NCI-H1436 (cell line): ENCODE data around the gene CDK14.

Experiments used
- DNase-seq: peaks from one replicate; lab custom pipeline; 2025; lab: John Stamatoyannopoulos, UW

Gene CDK14

DNA sequence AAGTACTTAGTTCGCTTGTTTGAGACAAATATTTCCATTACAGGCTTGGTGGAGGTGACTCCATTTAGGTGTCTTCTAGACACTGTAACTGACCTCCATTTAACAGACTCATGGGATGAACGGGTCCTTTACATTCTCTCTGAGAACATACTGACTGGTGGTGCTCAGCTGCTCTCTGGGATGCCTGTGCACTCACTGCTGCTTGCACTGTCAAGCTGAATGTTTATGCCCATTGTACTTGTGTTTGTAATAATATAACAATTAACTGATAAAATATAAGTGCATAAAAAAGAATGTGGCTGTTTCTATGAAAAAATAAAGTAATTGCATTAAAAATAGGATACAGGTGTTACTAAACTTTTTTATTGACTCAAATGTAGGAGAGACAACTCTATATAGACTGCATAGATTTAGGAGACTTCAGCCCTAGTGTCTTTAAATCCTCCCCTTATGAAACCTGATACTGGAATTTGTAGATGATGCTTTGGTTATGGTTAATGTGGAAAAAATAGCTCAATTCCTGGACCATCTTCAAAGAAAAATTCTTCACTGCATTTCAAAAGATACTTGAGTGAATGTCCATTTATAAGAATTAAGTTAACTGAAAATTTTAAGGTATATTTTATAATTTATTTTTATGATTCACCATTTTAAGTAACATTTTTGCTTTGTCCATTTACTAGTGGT is 85.4 kb downstream of the CDK14 start:
- no peak for DNase-seq

DNA sequence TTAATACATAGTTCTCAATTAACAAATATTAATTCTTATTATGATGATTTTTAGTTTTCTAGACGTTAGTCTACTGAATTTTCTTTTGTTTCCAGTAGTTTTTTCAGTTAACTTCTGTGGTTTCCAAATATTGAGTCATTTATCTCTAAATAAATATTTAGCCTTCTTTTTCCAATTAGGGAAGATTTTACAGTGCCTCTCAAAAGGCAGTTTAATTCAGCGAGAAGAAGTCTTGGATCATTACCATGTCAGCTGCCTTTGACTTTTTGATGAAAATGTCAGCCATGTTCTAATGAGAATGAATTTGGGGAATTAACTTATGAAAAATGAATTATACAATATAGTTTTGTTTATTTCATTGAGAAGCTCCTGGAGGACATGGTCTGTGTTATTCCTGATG is 90.0 kb downstream of the CDK14 start:
- DNase-seq = no peak

DNA sequence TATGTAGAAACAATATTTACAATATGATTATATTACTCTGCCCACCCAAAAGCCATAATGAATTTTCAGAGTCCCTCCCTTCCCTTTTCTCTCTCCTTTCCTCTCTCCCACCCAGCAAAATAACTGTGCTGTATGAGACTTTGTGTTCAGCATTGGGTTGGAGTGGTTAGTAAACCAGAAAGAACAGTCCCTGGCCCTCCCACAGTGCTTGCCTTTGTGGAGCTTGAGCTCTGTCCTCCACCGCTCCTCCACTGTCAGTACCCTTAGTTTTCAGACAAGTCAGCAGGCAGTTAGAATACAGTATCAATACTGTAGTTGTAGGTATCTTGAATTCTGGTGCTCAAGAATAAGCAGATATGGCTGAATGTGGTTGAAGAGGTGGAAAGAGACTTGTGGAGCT is 92.7 kb downstream of the CDK14 start:
- no peak for DNase-seq

DNA sequence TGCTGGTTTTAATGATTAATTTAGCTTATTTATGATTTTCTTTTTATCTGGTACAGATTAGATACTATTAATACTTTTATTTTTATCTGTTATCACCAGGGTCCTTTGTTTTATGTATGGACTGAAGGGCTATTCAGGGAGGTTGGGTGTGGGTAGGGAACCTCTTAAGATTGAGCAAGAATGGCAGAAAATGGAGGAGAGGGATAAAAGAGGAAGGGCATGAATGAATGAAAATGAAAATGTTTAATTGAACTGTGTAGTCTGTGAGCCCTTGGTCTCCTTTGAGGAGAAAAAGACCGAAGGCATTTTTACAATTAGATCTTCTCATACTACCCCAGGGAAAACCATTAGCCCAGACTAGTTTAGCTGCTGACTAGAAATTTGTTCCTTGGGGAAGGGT is 93.1 kb downstream of the CDK14 start:
- no peak for DNase-seq

DNA sequence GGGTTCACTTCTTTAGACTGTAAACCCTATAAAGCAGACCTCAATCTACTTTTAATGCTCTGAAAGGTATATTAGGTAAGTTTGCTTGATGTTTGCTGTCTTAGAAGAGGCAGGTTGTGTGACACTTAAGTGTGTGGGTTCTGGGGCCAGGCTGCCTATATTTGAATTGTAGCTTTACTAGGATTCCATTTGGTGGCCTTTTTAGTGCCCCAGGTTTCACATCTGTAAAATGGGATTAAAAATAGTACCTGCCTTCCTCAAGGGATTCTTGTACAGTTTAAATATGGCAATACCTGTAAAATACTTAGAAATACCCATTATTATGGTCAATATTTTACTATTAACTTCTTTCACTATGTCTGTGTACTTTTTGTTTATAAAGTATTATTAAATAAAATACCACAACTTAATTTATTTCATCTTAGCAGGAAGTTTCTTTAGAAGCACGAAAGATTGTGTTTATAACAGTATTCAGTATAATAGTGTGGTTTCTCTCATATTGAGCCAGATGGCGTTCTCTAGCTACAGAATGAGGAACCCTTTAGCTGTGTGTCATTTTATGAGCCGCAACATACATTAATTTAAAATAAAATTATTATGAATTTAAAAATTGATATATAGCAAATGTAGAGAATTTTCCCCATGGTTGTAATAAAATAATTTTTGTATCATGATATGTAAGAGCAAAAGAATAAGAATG is 94.2 kb downstream of the CDK14 start:
- no peak for DNase-seq

DNA sequence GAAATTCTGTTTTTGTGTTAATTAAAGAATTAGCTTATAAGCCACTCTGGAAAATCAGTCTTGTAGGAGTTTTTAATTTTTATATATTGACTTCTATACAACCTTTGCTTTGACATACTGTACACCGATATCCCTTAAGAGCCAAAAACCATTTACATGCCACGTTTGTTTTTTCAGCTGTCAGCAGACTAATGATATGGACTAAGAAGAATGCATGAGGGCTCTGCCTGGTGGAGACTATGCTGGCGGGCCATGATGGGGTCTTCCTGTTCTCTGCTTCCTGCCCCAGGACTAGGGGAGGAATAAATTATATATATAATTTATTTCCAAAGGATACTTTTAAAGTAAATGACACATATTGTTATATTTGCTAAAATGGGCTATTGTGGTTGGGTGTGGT is 96.3 kb downstream of the CDK14 start:
- DNase-seq = no peak

DNA sequence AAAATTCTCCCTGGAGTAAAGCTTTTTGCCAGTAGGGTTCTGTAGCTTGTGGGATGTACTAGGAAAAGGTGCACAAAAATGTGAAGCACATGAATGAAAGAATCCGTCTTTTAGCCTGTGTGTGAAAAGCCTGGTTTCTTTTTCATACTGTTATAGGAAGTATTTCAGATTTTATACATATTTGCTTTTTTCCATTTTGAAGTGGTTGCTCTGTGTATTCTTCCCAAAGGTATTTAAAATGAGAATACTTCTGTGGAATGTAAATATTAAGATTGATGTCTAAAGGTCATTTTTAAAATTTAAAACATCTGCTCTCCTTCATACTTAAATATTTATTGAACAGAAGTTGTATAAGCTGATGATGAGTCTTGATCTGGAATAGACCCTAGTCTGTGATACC is 96.8 kb downstream of the CDK14 start:
- no peak for DNase-seq

DNA sequence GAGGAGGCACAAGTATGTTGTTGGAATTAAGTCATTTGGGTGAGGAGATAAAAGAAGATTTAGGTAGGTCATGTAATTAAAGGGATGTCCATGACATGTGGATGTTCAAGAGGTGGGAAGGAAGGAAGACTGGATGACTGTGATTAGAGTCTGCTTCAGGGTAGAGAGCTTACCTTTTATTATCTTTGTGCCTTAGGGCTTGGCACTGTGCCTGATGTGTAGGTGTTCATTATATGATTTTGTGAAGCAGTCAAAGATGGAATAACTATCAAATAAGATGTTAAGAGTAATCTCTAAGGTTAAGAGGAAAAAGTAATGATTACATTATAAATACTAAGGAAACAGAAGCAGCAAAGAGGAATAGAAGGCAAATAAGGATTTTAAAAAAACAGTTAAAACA is 97.8 kb downstream of the CDK14 start:
- DNase-seq = no peak

DNA sequence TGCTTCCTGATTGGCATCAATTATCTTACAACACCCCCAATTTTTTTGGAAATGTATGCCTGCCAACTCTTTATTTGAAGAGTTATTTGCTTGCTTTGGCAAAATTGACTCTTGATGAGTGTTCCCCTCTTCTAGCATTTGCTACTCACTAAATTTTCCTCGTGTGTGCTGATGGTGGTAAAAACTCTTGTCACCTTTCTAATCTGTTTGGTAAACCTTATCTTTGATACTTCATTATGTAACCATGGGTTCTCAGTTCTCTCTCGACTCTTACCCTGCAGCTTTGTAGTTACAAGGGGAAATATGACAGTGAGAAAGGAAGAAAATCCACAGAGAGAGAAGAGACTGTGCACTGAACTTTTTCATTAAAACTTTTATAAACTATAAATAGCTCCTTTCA is 102.5 kb downstream of the CDK14 start:
- DNase-seq = no peak

DNA sequence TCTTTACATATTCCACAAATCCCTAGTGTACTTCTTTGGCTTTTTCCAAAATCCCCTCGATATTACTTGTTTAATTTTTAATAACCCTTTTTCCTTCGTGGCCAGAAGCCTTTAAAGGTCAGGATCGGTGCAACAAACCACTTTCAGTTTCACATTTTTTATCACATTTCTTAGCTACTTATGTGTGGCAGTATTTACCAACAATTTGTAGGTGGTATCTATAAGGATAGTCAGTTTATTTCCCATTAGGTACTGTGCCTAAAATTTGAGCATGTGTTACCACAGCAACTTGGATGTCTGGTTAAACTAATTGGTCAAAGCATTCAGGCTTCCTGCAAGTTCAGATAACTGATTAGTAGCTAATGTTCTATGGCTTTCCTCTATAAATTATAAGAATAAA is 104.9 kb downstream of the CDK14 start:
- no peak for DNase-seq

DNA sequence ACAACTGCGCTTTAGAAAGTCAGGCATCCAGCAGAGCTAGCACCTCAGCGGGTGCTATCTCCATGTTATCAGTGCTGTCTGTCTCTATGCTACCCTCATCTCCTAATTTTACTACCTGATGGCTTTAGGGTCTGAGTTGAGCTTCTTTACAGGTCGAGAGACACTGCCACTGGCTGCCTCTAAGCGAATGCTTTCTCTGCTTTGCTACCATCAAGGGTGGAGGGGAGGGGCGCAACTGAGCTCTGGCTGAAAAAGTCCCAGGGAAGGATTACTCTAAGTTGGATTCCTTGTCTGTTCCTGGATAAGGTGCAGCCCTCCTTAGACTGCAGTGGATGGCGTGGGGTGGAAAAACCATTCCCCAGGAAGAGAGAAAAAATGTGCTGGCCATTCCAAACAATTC is 105.7 kb downstream of the CDK14 start:
- DNase-seq = no peak

DNA sequence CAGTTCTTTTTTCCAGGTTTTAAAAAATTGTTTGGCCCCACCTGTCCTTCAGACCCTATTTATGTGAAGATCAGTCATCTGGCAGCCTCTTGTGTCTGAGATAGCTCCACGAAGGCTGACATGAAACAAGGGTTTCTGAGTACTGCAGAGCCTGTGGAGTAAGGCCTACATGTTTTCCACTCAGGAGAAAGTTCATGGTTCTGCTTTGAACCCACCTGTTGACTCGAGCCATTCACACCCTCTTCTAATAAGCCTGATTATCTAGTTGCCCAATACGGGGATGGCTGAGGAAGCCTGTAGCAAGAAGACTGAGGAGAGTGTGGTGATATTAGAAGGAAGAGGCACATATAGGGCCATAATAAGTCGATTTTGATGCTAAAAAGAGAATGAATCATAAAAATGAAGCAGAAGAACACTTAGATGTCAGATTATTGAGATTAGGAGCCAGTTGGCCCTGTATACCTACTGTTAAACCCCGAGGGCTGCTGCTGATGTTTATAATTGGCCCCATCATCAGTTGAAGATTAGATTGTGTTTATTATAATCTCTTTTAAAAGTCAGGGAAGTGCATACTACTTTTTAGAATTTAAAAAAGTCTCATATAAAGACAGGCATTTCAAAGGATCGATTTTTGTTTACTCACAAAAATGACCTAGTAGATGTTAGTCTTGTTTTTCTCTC is 109.4 kb downstream of the CDK14 start:
- DNase-seq = no peak

DNA sequence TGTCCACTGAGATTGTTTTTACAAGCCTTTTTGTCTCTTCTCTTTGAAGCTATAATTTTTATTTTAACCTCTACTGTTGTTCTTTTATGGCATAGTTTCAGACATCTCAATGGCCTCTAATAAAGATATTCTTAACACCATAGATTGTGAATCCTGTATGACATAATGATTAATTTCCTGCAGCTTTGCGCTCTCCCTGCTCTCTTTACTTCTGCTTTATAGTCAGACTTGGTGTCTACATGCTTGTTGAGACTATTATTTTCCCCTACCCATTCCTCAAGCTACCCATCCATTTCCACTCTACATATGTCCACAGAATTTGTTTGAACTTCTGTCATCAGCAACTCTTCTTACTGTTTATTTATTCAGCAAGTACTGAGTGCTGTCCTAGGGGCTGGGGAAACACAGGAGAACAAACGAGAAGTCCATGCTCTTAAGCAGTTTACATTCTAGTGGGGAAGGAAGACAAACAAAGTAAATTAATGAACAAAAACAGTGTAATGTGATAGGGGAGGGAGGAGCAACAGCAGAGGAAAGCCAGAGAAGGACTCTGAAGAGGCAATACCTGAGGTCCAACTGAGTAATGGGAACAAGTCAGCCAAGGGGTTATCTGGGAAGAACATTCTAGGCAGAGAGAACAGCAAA is 110.1 kb downstream of the CDK14 start:
- no peak for DNase-seq

DNA sequence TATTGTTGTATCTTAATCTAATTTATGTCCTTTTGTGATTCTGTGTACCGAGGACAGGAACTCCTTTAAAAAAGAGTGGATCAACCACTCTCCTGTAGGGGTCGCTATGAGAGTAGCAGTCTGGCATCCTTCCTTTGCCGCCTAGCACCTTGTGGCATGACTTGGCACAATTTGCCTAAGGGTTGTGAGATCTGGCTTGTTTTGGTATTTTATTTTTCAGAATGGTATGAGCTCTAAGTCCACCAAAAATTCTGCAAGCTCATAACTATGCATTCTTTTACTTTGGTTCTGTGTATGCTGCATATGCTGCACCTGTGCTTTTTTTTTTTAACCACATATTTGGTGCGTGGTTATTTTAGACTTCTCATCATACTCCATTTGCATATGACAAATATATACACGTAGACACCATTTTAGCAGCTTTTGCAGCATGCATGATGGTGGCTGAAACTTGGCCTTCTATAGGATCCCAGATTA is 112.8 kb downstream of the CDK14 start:
- DNase-seq = no peak

DNA sequence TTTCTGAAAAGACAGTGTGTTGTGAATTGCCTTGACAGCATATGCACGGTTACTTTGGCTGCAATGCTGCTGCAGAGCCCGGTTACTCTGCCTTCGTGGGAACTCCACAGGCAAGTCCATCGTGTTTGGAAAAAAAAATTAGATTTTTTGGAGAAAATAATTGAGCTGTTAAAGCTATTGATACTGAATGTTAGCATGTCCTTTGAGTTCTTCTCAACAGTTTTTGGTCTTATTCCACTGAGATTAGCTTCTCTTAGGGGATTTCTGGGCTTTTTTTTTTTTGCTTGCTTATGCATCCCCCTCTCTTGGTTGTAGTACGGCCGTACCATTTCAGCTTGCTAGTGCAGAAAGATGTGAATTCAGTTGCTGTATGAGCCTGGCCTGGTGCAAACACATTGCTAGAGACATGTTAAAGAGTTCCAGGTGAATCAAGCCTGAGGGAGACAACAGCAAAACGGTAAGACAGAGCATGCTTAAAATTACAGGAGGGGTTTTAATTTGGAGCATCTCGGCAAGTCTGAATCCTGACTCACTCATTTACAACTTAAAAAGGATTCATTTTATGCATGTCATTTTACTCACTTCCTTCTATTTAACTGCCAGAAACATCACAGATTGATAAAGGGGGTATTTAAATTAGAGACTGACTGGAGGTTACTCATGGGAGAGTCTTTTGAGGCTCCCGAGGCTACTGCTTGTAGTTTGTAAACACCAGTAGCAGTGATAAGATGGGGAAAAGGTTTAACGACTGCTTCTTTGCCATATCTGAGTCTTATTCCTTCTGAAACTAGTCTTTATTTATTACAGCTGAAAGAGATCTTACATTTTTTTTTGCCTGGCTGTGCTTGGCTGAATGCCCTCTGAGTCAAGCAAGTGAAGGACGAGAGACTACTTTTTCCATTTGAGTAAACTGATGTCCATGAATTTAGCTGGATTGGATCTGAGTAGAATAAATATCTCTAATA is 113.7 kb downstream of the CDK14 start:
- DNase-seq = no peak

DNA sequence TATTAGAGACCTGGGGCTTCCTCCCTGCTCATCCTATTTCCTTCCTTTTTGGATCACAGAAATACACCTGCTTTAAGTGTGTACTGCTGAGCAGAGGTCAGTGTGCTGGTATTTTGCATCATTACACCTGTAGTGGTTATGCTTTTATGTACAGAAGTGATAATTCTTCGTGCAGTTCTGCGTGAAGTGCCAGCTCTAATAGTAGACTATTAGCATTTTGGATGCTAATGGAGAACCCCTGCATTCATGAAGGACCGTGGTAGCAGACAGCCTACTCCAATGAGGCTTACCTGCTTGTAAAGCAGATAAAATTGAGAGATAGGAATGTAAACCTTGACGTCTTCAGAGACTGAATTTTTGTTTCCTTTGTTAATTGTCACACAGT is 114.3 kb downstream of the CDK14 start:
- DNase-seq = no peak

DNA sequence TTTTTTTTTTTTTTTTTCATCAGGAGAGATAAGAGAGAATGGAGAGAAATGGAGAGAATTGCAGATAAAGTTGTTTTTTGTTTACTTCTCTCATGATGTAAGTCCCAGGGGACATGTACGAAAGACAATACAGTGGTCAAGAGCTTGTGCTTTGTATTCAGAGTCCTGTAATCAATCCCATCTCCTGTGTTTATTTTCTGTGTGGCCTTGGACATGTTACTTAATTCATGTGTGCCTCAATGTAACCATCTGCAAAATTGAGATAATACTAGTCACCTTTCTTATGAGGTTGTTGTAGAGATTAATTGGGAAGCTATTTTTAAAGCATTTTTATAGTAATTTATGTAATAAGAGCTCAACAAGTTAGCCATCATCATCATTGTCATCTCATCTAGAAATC is 117.5 kb downstream of the CDK14 start:
- no peak for DNase-seq

DNA sequence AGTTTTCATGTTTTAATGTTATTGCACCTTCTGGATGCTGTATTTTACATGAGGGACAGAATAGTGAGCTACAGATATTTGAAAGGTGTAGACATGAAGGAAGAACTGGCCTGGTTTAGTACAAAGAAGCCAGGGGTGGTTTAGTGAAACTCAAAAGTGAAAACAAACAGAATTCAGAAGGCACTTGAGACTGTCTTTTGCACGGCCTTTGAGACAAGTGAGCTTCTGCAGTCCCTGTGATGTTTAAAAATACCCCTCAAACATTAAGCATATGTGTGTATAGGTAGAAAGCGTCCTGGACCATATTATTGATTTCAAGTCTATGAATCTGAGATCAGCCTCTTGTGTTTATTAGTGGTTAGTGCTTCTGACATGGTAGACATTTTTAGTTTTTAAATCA is 118.9 kb downstream of the CDK14 start:
- no peak for DNase-seq

DNA sequence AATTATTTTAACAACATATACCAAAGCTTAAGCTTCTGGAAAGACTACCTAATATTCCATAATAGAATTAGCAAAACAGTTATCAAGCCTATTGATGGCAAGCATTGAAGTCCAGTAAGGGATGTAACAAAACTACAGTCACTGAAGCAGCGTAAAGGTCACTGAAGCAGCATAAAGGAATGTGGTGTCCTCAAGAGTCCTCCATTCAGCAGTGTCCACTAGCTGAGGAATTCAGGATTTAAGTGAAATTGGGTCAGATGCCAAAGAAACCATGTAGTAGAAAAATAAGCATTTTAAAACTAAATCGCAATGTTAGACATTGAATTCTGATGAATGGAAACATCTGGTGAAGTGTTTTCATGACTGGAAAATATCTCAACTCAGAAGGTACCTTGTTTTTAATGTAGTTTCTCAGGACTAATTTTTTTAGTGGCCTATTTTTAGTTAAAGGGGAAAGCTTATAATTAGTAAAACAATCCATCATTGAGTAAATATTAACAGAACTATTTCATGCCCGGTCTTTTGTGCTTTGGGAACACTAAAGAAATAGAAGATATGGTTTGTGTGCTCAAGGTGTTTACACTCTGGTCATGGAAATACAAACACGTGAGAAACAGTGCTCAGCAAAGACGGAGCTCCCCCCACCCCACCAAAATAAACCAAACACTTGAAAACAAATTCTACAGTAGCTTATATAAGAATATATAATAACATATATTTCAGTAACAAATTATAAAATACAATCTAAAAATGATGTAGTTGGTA is 121.4 kb downstream of the CDK14 start:
- DNase-seq = no peak

DNA sequence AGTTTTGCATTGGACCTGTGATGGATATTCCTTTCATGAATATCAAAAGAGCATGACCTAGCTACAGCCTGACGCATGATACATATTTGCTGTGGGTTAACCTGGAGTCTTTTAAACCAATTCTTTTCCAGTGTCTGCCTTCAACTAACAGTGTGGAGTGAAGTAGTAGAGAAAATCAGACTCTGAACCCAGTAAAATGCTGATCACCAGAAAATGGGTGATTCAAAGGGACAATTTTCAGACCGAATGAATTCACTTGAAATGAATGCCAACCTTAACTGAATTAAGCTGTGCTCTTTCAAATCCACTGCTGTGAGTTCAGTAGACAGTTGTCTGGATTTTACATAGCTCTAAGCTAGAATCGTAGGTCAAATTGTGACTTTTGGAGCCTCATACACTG is 123.0 kb downstream of the CDK14 start:
- no peak for DNase-seq
